Activated T-helper 1 cell treated with anti-CD3 and anti-CD28 coated beads, Interleukin-12 subunit alpha, Interleukin-12 subunit beta, Interleukin-2, Interleukin-4 antibody, amounts not matched to agents 30 ng/mL and 10 ng/mL and 1 ng/mL, durations not matched to agents 14 hours and 24 hours and 36 hours (primary cell): ENCODE results near the gene FGF7. TPM values are rescaled to one million over a fixed set of nuclear protein-coding genes. Genes with fewer than 3 reads are reported as not detected.

ENCODE experiments used
- DNase-seq: peaks from one replicate; pipeline ENCODE4 v3.0.0; 2021; ENCODE audit warnings: low spot score
- H3K27ac Mint-ChIP-seq: one replicate; pipeline ENCODE4 v1.8.0; 2021; ENCODE audit warnings: mild to moderate bottlenecking, mixed read lengths
- H3K27me3 Mint-ChIP-seq: one replicate; pipeline ENCODE4 v1.8.0; 2022; ENCODE audit warnings: mild to moderate bottlenecking, moderate library complexity, mixed read lengths; ENCODE audit not compliant: insufficient read depth
- H3K36me3 Mint-ChIP-seq: one replicate; pipeline ENCODE4 v1.8.0; 2021; ENCODE audit warnings: low read depth, mixed read lengths
- H3K4me1 Mint-ChIP-seq: one replicate; pipeline ENCODE4 v1.8.0; 2021; ENCODE audit warnings: low read depth, mixed read lengths
- H3K4me3 Mint-ChIP-seq: one replicate; pipeline ENCODE4 v1.8.0; 2021; ENCODE audit warnings: mild to moderate bottlenecking, moderate library complexity, mixed read lengths
- H3K9me3 Mint-ChIP-seq: one replicate; pipeline ENCODE4 v1.8.0; 2021; ENCODE audit warnings: mixed read lengths
- intact Hi-C: fragments of 100-400 bp; cut with micrococcal nuclease; formaldehyde crosslinking; loops from one replicate; pipeline ENCODE4 v1.15.1; 2024
- total RNA-seq: library from RNA; stranded (reverse); gene quantifications from 2 replicates; pipeline ENCODE4 v1.2.3, GENCODE V29; 2022

Gene FGF7
- total RNA-seq, 1 donor from 2014 or later, result not detected

DNA sequence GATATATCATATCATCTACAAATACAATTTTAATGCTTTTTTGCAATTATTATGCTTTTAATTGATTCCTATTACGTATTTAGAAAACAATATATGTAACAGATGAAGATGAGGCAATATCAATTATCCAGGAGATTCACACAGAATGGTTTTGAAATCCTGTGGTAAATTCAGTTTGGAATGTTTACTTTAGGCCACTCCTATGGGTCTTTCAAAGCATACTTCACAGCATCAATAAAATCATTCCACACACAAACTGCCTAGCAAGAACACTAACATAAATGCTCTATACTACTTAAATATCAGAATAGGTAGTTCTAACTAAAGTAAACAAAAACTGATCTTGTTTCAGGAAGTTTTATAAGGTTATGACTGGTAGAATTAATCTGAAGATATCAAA, 107.0 kb downstream of the FGF7 start:
- peaks cover 3% of the 10 kb centered on the region for H3K27me3 Mint-ChIP-seq
- H3K4me1 Mint-ChIP-seq, result no peaks in the 10 kb centered on the region
- peaks cover 15% of the 10 kb centered on the region for H3K9me3 Mint-ChIP-seq
- DNase-seq, result no peak
- intact Hi-C loops, result no loop called here
- H3K4me3 Mint-ChIP-seq, result no peak overlapping the region
- no peaks in the 10 kb centered on the region for H3K36me3 Mint-ChIP-seq
- no peak overlapping the region for H3K27ac Mint-ChIP-seq

Other genes starting within 250 kb of the FGF7 start
- gene FAM227B, start 197.6 kb downstream of the FGF7 start, total RNA-seq, result 2.3 and 2.9 TPM in 2 replicates
- gene DTWD1, start 197.8 kb downstream of the FGF7 start, total RNA-seq, result 21.1 and 26.5 TPM in 2 replicates